Uterus (tissue), 4 donors: ENCODE data around the gene DNM1. TPM values are rescaled to one million over a fixed set of nuclear protein-coding genes. Genes with fewer than 3 reads are reported as not detected.

Experiments
- DNase-seq, 2 donors: peaks; one replicate each; pipeline ENCODE4 v3.0.0-alpha.2; 2019 to 2020
- H3K27ac ChIP-seq, 2 donors: fragments of 200-600 bp; sonication (generic); 1 replicate in 1 of 2; 2 replicates in 1 of 2; pipeline ENCODE4 v1.5.1; 2016 to 2018
- H3K27me3 ChIP-seq, 2 donors: fragments of 200-600 bp; sonication (generic); one replicate each; pipeline ENCODE4 v1.5.1; 2018 to 2019; ENCODE audit warnings: control low read depth in 1 of 2
- H3K36me3 ChIP-seq, 2 donors: fragments of 200-600 bp; sonication (generic); one replicate each; pipeline ENCODE4 v1.5.1; 2019; ENCODE audit warnings: control low read depth in 1 of 2
- H3K4me1 ChIP-seq, 2 donors: fragments of 200-600 bp; sonication (generic); one replicate each; pipeline ENCODE4 v1.5.1; 2018 to 2019; ENCODE audit warnings: control low read depth in 1 of 2
- H3K4me3 ChIP-seq, 2 donors: fragments of 200-600 bp; sonication (generic); 1 replicate in 1 of 2; 2 replicates in 1 of 2; pipeline ENCODE4 v1.5.1; 2018 to 2019; ENCODE audit warnings: mild to moderate bottlenecking in 1 of 2
- H3K9me3 ChIP-seq, 2 donors: fragments of 200-600 bp; sonication (generic); one replicate each; pipeline ENCODE4 v1.5.1; 2019; ENCODE audit warnings: control low read depth in 1 of 2
- CTCF ChIP-seq, 4 experiments: fragments of 200-600 bp in 2 of 4; fragments of 450-650 bp in 2 of 4; sonication (generic) in 2 of 4; IDR thresholded peaks; one replicate each; pipeline ENCODE4 v1.5.1; 2016 to 2019; ENCODE audit warnings: antibody characterized with exemption in 4 of 4, mild to moderate bottlenecking in 2 of 4, moderate library complexity in 1 of 4
- POLR2A ChIP-seq, 2 donors: fragments of 450-650 bp; IDR thresholded peaks; one replicate each; pipeline ENCODE4 v1.6.1; 2016; ENCODE audit warnings: antibody characterized with exemption in 2 of 2, mild to moderate bottlenecking in 1 of 2, moderate library complexity in 1 of 2
- intact Hi-C: fragments of 100-400 bp; cut with DNase I; formaldehyde crosslinking; loops from one replicate; pipeline ENCODE4 v1.15.1; 2023; ENCODE audit warnings: low total_unique reads
- total RNA-seq, 4 donors: library from RNA; depleted of rRNA in 3 of 4; stranded (reverse); fragments of >200 nt in 3 of 4; gene quantifications; one replicate each; pipeline versions ENCODE4 v1.1.0 to v1.2.4, GENCODE V29; 2014 to 2023
- donor health status: DM: yes; HTN: yes; CAD: no.

DNM1 gene
- total RNA-seq, 4 donors from 2014 or later = 5.0 to 71.5 (median 31.0) TPM

DNA sequence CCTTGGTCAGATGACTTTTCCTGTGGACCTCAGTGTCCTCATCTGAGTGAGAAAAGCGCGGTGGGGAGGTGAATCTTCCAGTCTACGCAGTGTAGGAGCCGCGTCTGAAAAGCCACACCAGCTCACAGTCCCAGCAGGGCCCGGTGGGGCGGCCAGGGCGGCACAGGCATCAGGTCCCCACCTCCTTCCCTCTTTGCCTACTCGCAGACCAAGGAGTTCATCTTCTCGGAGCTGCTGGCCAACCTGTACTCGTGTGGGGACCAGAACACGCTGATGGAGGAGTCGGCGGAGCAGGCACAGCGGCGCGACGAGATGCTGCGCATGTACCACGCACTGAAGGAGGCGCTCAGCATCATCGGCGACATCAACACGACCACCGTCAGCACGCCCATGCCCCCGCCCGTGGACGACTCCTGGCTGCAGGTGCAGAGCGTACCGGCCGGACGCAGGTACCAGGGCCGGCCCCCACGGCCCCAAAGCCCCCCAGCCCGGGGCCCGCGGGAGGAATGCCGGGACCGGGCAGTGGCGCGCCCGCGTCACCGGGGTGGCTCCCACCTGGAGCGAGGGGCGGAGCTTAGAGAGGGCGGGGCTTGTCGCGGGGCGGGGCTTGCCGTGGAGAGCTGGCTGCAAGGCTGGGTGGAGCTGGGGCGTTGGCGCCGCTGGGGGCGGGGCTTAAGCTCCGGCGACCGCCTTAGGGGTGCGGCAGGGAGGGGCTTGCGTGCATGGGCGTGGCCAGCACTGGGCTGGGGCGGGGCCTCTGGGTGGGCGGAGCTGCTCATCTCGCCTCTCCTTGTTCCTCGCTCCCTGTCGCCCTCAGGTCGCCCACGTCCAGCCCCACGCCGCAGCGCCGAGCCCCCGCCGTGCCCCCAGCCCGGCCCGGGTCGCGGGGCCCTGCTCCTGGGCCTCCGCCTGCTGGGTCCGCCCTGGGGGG is 47.0 kb downstream of the DNM1 start:
- Histone ChIP-seq H3K4me3 (no peak overlapping the region), H3K4me1 (no peaks in the 10 kb centered on the region), H3K9me3 (no peaks in the 10 kb centered on the region), H3K27ac (no peak overlapping the region), H3K27me3 (no peaks in the 10 kb centered on the region), H3K36me3 (no peaks in the 10 kb centered on the region)
- DNase-seq = peak; percentile 65 to 68
- intact Hi-C loops = no loop called here
- no peak for TF ChIP-seq CTCF (IDR thresholded peaks at IDR 0.05)
- TF ChIP-seq POLR2A (IDR thresholded peaks at IDR 0.05) = no peak

GRCh38 chr9:128250839-128251731 is 47.9 kb downstream of the DNM1 start:
- no peak for DNase-seq
- H3K27ac ChIP-seq = no peak overlapping the region
- intact Hi-C loops = no loop called here
- H3K4me3 ChIP-seq = no peak overlapping the region
- H3K4me1 ChIP-seq = no peaks in the 10 kb centered on the region
- H3K36me3 ChIP-seq = no peaks in the 10 kb centered on the region
- TF ChIP-seq POLR2A (IDR thresholded peaks at IDR 0.05) (no peak), CTCF (IDR thresholded peaks at IDR 0.05) (no peak)
- no peaks in the 10 kb centered on the region for H3K27me3 ChIP-seq
- H3K9me3 ChIP-seq = no peaks in the 10 kb centered on the region

DNA sequence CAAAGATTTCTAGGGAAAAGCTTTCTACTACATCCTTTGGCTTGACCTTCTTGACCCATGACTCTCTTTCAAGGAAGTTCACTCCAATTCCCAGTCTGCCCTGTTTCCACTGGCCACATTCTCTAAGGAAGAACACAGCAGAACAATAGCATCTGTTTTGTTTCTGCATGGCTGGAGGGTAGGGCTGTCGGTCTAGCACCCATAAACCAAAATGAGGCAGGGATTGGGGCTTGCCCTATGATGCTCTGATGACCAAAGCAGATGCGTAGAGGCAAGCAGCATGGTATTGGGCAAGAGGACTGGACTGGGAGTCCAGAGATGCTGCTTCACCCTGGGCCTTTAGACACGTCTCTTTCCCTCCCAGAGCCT is 48.5 kb downstream of the DNM1 start:
- TF ChIP-seq POLR2A (IDR thresholded peaks at IDR 0.05) (no peak), CTCF (IDR thresholded peaks at IDR 0.05) (no peak)
- H3K27ac ChIP-seq = no peak overlapping the region
- no peaks in the 10 kb centered on the region for H3K4me1 ChIP-seq
- no peak overlapping the region for H3K4me3 ChIP-seq
- no peaks in the 10 kb centered on the region for H3K27me3 ChIP-seq
- intact Hi-C loops = no loop called here
- no peaks in the 10 kb centered on the region for H3K9me3 ChIP-seq
- H3K36me3 ChIP-seq = no peaks in the 10 kb centered on the region
- no peak for DNase-seq

GRCh38 chr9:128252317-128253139 is 49.3 kb downstream of the DNM1 start:
- no peak overlapping the region for H3K4me3 ChIP-seq
- no peak for TF ChIP-seq POLR2A (IDR thresholded peaks at IDR 0.05)
- TF ChIP-seq CTCF (IDR thresholded peaks at IDR 0.05) = no peak
- H3K9me3 ChIP-seq = no peaks in the 10 kb centered on the region
- H3K27me3 ChIP-seq = no peaks in the 10 kb centered on the region
- DNase-seq = no peak
- no peak overlapping the region for H3K27ac ChIP-seq
- H3K4me1 ChIP-seq = no peaks in the 10 kb centered on the region
- no peaks in the 10 kb centered on the region for H3K36me3 ChIP-seq
- intact Hi-C loops = no loop called here
